Osteoblast (primary cell): ENCODE results near the gene IL7R. TPM values are rescaled to one million over a fixed set of nuclear protein-coding genes. Genes with fewer than 3 reads are reported as not detected.

Source experiments
- DNase-seq: peaks from one replicate; pipeline ENCODE4 v3.0.0; 2011; ENCODE audit warnings: low spot score, mixed read lengths; ENCODE audit not compliant: insufficient read length; ENCODE audit errors: missing footprints
- H2AFZ ChIP-seq: 2 replicates; pipeline ENCODE4 v1.6.0; 2011; ENCODE audit warnings: mild to moderate bottlenecking, low read length
- H3K27ac ChIP-seq: 2 replicates; pipeline ENCODE4 v1.5.1; 2011; ENCODE audit warnings: mild to moderate bottlenecking, low read depth, low read length, moderate library complexity
- H3K27me3 ChIP-seq: 2 replicates; pipeline ENCODE4 v1.6.0; 2012; ENCODE audit warnings: mild to moderate bottlenecking, control low read depth, inconsistent platforms, low read length, moderate library complexity; ENCODE audit not compliant: insufficient read depth
- H3K36me3 ChIP-seq: 2 replicates; pipeline ENCODE4 v1.5.1; 2011; ENCODE audit warnings: mild to moderate bottlenecking, low read length, control low read depth, moderate library complexity; ENCODE audit not compliant: insufficient read depth
- H3K4me1 ChIP-seq: 2 replicates; pipeline ENCODE4 v1.5.1; 2011; ENCODE audit warnings: mild to moderate bottlenecking, low read length, control low read depth, moderate library complexity; ENCODE audit not compliant: insufficient read depth
- H3K4me2 ChIP-seq: 2 replicates; pipeline ENCODE4 v1.6.0; 2011; ENCODE audit warnings: mild to moderate bottlenecking, low read length; ENCODE audit not compliant: insufficient read depth
- H3K4me3 ChIP-seq: fragments of 200-600 bp; sonication (generic); 3 replicates; pipeline ENCODE4 v1.5.1; 2012; ENCODE audit warnings: mild to moderate bottlenecking, low read length, inconsistent platforms; ENCODE audit not compliant: insufficient read depth
- H3K79me2 ChIP-seq: 2 replicates; pipeline ENCODE4 v1.6.0; 2012; ENCODE audit warnings: mild to moderate bottlenecking, low read length, control low read depth, inconsistent platforms; ENCODE audit not compliant: insufficient read depth
- H3K9me3 ChIP-seq: 2 replicates; pipeline ENCODE4 v1.5.1; 2011; ENCODE audit warnings: low read depth, low read length, control low read depth
- H4K20me1 ChIP-seq: 2 replicates; pipeline ENCODE4 v1.6.0; 2012; ENCODE audit warnings: mild to moderate bottlenecking, low read length, control low read depth; ENCODE audit not compliant: insufficient read depth
- total RNA-seq: library from RNA; depleted of rRNA; stranded (reverse); fragments of >200 nt; gene quantifications from 2 replicates; pipeline ENCODE4 v1.2.3, GENCODE V29; 2012
- TF ChIP-seq, protein P1 (sequence below): IDR thresholded peaks from 2 replicates; pipeline ENCODE4 v1.5.1; 2011; ENCODE audit warnings: mild to moderate bottlenecking, low read depth, low read length, moderate library complexity; ENCODE audit errors: extremely low read depth

IL7R gene
- total RNA-seq, 1 donor, result 2.2 TPM

DNA sequence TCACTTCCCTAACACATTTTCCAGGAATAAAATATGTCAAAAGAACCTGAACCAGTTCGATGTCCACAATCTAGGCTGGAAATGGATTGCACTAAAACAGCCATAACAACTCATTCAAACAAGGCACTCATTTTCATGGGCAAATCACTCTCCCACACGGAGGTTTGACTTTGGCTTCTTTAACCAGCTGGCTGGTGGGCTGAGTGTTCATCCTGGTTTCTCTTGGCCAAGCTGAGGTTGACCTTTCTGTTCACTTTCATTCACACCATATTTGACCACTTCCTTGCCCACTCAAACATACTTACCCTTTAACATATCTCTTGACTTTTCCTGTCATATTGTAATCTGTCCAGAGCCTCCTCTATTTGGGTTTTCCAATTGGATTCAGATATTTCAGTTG, 5.4 kb downstream of the IL7R start:
- Histone ChIP-seq H3K36me3 (peaks cover 16% of the 10 kb centered on the region), H3K4me3 (no peak overlapping the region), H3K27me3 (no peaks in the 10 kb centered on the region), H2AFZ (peak overlapping the region; percentile 75), H3K4me1 (peaks cover 53% of the 10 kb centered on the region), H3K4me2 (peak overlapping the region; percentile 14), H4K20me1 (no peaks in the 10 kb centered on the region), H3K79me2 (peaks cover 7% of the 10 kb centered on the region), H3K27ac (peak overlapping the region; percentile 51), H3K9me3 (no peaks in the 10 kb centered on the region)
- TF ChIP-seq, protein P1, sequence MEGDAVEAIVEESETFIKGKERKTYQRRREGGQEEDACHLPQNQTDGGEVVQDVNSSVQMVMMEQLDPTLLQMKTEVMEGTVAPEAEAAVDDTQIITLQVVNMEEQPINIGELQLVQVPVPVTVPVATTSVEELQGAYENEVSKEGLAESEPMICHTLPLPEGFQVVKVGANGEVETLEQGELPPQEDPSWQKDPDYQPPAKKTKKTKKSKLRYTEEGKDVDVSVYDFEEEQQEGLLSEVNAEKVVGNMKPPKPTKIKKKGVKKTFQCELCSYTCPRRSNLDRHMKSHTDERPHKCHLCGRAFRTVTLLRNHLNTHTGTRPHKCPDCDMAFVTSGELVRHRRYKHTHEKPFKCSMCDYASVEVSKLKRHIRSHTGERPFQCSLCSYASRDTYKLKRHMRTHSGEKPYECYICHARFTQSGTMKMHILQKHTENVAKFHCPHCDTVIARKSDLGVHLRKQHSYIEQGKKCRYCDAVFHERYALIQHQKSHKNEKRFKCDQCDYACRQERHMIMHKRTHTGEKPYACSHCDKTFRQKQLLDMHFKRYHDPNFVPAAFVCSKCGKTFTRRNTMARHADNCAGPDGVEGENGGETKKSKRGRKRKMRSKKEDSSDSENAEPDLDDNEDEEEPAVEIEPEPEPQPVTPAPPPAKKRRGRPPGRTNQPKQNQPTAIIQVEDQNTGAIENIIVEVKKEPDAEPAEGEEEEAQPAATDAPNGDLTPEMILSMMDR, result no peak
- DNase-seq, result no peak

DNA sequence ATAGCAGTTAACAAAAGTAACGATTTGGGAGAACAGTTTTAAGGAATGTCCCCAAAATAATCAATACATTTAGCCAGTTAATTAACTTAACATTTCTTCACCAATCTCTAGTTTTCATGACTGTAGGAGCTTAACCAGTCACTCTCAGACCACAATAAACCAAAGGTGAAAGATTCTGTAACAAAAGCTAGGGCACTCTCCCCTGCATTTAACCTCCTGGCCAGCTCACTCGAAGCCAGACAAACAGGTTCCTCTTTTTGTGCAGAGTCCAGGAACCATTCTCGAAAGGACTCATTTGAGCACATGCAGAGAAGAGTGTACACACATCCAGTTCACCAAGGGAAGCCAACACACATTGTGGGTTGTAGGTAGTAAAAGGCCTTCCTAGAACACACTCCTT, 6.5 kb downstream of the IL7R start:
- Histone ChIP-seq H3K79me2 (peaks cover 7% of the 10 kb centered on the region), H3K4me3 (no peak overlapping the region), H3K36me3 (peaks cover 20% of the 10 kb centered on the region), H3K27me3 (no peaks in the 10 kb centered on the region), H3K27ac (no peak overlapping the region), H3K4me2 (no peak overlapping the region), H3K9me3 (no peaks in the 10 kb centered on the region), H4K20me1 (no peaks in the 10 kb centered on the region), H2AFZ (no peak overlapping the region), H3K4me1 (peaks cover 42% of the 10 kb centered on the region)
- no peak for DNase-seq
- TF ChIP-seq, protein P1, result no peak

DNA sequence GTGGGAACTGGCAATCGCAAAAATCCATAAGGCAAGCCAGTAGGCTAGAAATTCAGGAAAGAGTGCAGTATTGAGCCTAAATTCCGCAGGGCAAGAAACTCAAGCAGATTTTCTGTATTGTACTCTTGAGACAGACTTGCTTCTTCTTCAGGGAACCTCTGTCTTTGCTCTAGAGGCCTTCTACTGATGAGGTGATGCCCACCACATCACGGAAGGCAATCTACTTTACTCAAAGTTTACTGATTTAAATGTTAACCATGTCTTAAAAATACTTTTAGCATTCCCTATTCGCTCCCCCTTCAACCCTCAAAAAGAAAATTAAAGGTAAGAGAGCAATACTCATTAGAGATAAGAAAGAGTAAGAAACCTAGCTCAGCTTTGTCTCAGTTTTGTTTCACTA, 11.3 kb downstream of the IL7R start:
- Histone ChIP-seq H3K4me2 (no peak overlapping the region), H3K36me3 (peaks cover 31% of the 10 kb centered on the region), H3K4me3 (no peak overlapping the region), H2AFZ (no peak overlapping the region), H3K4me1 (no peaks in the 10 kb centered on the region), H4K20me1 (no peaks in the 10 kb centered on the region), H3K27ac (no peak overlapping the region), H3K79me2 (no peaks in the 10 kb centered on the region), H3K9me3 (no peaks in the 10 kb centered on the region), H3K27me3 (no peaks in the 10 kb centered on the region)
- no peak for DNase-seq
- TF ChIP-seq, protein P1, result no peak

DNA sequence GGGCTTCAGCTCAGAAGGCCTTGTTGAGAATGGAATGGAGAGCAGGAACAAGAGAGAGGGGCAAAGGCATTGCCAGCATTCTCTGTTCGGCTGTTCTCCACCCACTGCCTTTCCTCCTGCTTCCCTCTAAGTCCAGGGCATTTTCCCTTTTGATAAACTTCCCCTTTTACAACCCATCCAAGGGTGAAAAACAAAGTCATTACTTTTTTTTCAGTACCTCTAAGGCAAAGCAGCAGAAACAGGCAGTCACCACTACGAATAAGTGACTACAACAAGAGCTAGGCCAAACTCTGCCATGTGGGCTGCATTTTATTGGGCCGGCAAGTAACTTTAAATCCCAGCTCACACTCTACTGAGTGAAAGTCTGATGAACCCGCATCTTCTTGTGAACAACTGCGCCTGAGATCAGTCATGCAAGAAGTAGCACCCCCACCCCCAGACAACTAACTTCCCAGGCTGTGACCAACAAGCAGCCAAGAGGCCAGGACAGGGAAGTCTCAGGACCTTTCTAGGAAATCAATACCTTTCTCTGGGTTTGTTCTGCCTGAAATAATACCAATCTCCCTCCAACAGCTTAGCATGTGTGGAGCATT, 13.1 kb downstream of the IL7R start:
- no peaks in the 10 kb centered on the region for H3K27me3 ChIP-seq
- no peaks in the 10 kb centered on the region for H3K79me2 ChIP-seq
- DNase-seq, result no peak
- H3K4me3 ChIP-seq, result no peak overlapping the region
- H3K9me3 ChIP-seq, result no peaks in the 10 kb centered on the region
- H3K4me2 ChIP-seq, result no peak overlapping the region
- TF ChIP-seq, protein P1, result no peak
- H3K27ac ChIP-seq, result no peak overlapping the region
- no peak overlapping the region for H2AFZ ChIP-seq
- peaks cover 18% of the 10 kb centered on the region for H3K36me3 ChIP-seq
- no peaks in the 10 kb centered on the region for H4K20me1 ChIP-seq
- H3K4me1 ChIP-seq, result no peaks in the 10 kb centered on the region
